ENCODE data around the gene GTF2IRD1.
"Not testable (repeated sequence)": the region's sequence is repeated elsewhere in the genome, so short reads cannot be mapped to it uniquely, and the experiment has no call there.

The GTF2IRD1 gene

GRCh38 chr7:74623135-74623534 is 169.4 kb downstream of the GTF2IRD1 start:
- TF ChIP-seq CTCF (conservative IDR thresholded peaks at IDR 0.05; ENCODE audit: low read length): no peak
- H3K4me3 ChIP-seq (ENCODE audit: low read length): no peak overlapping the region
- DNase-seq (ENCODE audit: low read depth): no peak

GRCh38 chr7:74625446-74625845 is 171.7 kb downstream of the GTF2IRD1 start:
- H3K4me3 ChIP-seq (ENCODE audit: low read length): no peak overlapping the region
- peak; percentile 66 for DNase-seq (ENCODE audit: low read depth)
- TF ChIP-seq CTCF (conservative IDR thresholded peaks at IDR 0.05; ENCODE audit: low read length): peak; percentile 45

- peak; percentile 89 for DNase-seq (ENCODE audit: low read depth)
- H3K4me3 ChIP-seq (ENCODE audit: low read length): 0 out of 2 replicates have a peak overlapping the region, but pooled peaks have one; percentile 6
- TF ChIP-seq CTCF (conservative IDR thresholded peaks at IDR 0.05; ENCODE audit: low read length): no peak
Observed at GRCh38 chr7:74627661-74628411, 174.1 kb downstream of the GTF2IRD1 start.

GRCh38 chr7:74632505-74632904 is 178.8 kb downstream of the GTF2IRD1 start:
- H3K4me3 ChIP-seq (ENCODE audit: low read length): no peak overlapping the region
- no peak for TF ChIP-seq CTCF (conservative IDR thresholded peaks at IDR 0.05; ENCODE audit: low read length)
- DNase-seq (ENCODE audit: low read depth): no peak

- DNase-seq (ENCODE audit: low read depth): no peak
- no peak overlapping the region for H3K4me3 ChIP-seq (ENCODE audit: low read length)
- no peak for TF ChIP-seq CTCF (conservative IDR thresholded peaks at IDR 0.05; ENCODE audit: low read length)
Observed at GRCh38 chr7:74633451-74633921, 179.8 kb downstream of the GTF2IRD1 start.

- no peak for DNase-seq (ENCODE audit: low read depth)
- H3K4me3 ChIP-seq (ENCODE audit: low read length): no peak overlapping the region
- no peak for TF ChIP-seq CTCF (conservative IDR thresholded peaks at IDR 0.05; ENCODE audit: low read length)
Observed at GRCh38 chr7:74637745-74638144, 184.0 kb downstream of the GTF2IRD1 start.

- DNase-seq (ENCODE audit: low read depth); H3K4me3 ChIP-seq (ENCODE audit: low read length): not testable (repeated sequence)
Observed at GRCh38 chr7:74650055-74650454, 196.3 kb downstream of the GTF2IRD1 start.

GRCh38 chr7:74650493-74651132 is 196.9 kb downstream of the GTF2IRD1 start:
- H3K4me3 ChIP-seq (ENCODE audit: low read length); DNase-seq (ENCODE audit: low read depth): not testable (repeated sequence)

- not testable (repeated sequence) for H3K4me3 ChIP-seq (ENCODE audit: low read length); DNase-seq (ENCODE audit: low read depth)
Observed at GRCh38 chr7:74651133-74651504, 197.4 kb downstream of the GTF2IRD1 start.
